Measurements from ENCODE around the gene SFMBT1. TPM values are rescaled to one million over a fixed set of nuclear protein-coding genes. Genes with fewer than 3 reads are reported as not detected.

SFMBT1 gene
- polyA plus RNA-seq, 2 of the 4 experiments (the other 2 are of a cell fraction) = 7.0 to 9.9 TPM

DNA sequence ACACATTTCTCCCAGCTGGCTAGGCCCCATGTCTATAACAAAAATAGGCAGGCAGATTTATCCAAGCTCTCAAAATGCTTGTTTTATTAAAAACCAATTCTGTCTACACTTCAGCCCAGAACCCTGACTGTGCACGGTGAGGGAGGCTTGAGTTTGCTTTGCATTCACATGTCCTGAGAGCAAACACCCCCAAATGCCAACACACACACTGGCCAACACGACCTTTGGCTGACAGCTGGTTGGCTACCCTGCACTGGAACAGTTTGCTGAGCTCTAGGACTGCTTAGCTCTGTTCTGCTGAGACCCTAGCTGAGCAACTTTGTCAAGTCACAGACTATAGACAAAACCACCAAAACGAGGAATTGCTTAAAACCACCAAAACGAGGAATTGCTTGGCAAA is 152.2 kb downstream of the SFMBT1 start:
- FAIRE-seq (no peak), ATAC-seq (no peak), DNase-seq (ENCODE audit: low read depth in 1 of 2, low spot score in 1 of 2) (no peak)
- Histone ChIP-seq H3K9me3 (no peaks in the 10 kb centered on the region), H3K27ac (no peak overlapping the region), H3K4me1 (peaks cover 4% of the 10 kb centered on the region; the same call in 1 of the 3 replicates), H3K4me2 (no peak overlapping the region), H3K4me3 (no peak overlapping the region)
- ChIA-PET POLR2A (no interaction called here), CTCF (interaction anchor here (0.6 to 2.8 kb wide), 3 partner anchors 9 to 238 kb away, joined by 3 to 8 read pairs (median 3); no protein-coding TSS in a partner anchor)
- 36% methylated on average over 4 of the region's 4 CpGs for WGBS (ENCODE audit: missing lambda C conversion rate)
- TF ChIP-seq, protein P1, sequence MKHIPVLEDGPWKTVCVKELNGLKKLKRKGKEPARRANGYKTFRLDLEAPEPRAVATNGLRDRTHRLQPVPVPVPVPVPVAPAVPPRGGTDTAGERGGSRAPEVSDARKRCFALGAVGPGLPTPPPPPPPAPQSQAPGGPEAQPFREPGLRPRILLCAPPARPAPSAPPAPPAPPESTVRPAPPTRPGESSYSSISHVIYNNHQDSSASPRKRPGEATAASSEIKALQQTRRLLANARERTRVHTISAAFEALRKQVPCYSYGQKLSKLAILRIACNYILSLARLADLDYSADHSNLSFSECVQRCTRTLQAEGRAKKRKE (CRISPR knock-in tag; IDR thresholded peaks at IDR 0.05; ENCODE audit: low read depth) = no peak

DNA sequence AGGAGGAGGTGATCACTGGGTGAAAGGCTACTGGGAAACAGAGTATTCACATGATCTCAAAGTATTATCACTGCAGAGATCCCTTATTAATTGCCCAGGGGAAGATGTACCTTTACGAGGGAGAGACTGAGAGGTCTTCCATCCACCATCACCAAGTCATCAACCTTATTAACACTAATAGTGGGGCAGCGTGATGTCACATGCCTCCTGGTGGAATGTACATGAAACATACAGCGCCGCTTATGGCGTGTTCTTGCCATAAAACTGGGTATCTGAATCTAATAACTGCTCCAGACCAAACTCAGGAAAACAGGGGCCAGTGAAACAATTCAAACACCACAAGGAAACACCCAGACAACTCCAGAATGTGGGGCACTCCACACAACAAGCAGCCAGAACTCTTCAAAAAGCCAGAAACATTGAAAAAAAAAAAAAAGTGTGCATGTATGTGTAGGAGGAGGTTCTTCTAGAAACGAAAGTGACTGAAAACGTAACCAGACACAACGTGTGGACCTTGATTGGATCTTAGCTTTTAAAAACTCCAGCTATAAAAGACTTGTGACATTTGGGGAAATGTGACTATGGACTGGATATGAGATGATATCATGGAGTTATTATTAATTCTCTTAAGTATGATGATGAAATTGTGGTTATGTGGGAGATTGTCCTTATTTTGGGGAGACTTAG is 153.1 kb downstream of the SFMBT1 start:
- TF ChIP-seq MYC (IDR thresholded peaks at IDR 0.05; ENCODE audit: borderline replicate concordance, low read length) (no peak), EP300 (IDR thresholded peaks at IDR 0.05) (no peak), FOSB (CRISPR knock-in tag; IDR thresholded peaks at IDR 0.05) (no peak), CHD2 (IDR thresholded peaks at IDR 0.05; ENCODE audit: low read length, partially characterized antibody) (no peak)
- DNase-seq (ENCODE audit: low read depth in 1 of 2, low spot score in 1 of 2) (no peak), ATAC-seq (no peak), FAIRE-seq (no peak)
- no peaks in the 10 kb centered on the region for H3K9me3 ChIP-seq
- no peak overlapping the region for H3K4me2 ChIP-seq
- no peak overlapping the region for H3K4me3 ChIP-seq
- WGBS (ENCODE audit: missing lambda C conversion rate) = 85% methylated on average over 8 of the region's 8 CpGs
- POLR2A ChIA-PET = interaction anchor here (0.6 kb wide), 1 partner anchor 19 kb away, joined by 3 read pairs; no protein-coding TSS in a partner anchor
- CTCF ChIA-PET = interaction anchor here (1.0 to 2.8 kb wide), 2 partner anchors 10 to 14 kb away, joined by 3 to 8 read pairs; no protein-coding TSS in a partner anchor
- peaks cover 1% of the 10 kb centered on the region; the same call in 1 of the 3 replicates for H3K4me1 ChIP-seq
- H3K27ac ChIP-seq = no peak overlapping the region

DNA sequence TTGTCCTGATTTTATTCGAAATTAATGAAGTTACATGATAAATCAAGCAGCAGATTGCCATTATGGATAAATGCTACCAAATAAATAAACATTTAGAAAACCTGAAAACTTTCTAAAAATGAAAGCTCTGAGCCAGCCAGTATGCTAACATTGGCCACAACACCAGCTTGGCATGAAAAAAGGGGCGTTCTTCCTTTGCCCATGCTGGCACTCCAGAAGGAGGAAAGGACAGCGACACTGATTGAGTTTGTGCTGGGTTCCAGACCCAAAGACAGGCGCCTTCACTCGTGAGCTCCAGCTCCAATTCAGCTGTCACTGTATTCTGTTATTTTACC is 153.6 kb downstream of the SFMBT1 start:
- ATAC-seq = no peak
- FAIRE-seq = no peak
- TF ChIP-seq KDM1A (IDR thresholded peaks at IDR 0.05; ENCODE audit: low read depth) (no peak), NR3C1 (IDR thresholded peaks at IDR 0.05) (no peak)
- TF ChIP-seq, protein P2, sequence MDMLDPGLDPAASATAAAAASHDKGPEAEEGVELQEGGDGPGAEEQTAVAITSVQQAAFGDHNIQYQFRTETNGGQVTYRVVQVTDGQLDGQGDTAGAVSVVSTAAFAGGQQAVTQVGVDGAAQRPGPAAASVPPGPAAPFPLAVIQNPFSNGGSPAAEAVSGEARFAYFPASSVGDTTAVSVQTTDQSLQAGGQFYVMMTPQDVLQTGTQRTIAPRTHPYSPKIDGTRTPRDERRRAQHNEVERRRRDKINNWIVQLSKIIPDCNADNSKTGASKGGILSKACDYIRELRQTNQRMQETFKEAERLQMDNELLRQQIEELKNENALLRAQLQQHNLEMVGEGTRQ (IDR thresholded peaks at IDR 0.05) = no peak
- no peak for DNase-seq (ENCODE audit: low read depth in 1 of 2, low spot score in 1 of 2)
- CTCF ChIA-PET = interaction anchor here (1.0 to 2.8 kb wide), 2 partner anchors 10 to 15 kb away, joined by 3 to 8 read pairs; no protein-coding TSS in a partner anchor
- 79% methylated on average over 5 of the region's 5 CpGs for WGBS (ENCODE audit: missing lambda C conversion rate)
- Histone ChIP-seq H3K27ac (no peak overlapping the region), H3K9me3 (no peaks in the 10 kb centered on the region), H3K4me2 (no peak overlapping the region), H3K4me1 (no peaks in the 10 kb centered on the region), H3K4me3 (no peak overlapping the region)
- POLR2A ChIA-PET = no interaction called here

DNA sequence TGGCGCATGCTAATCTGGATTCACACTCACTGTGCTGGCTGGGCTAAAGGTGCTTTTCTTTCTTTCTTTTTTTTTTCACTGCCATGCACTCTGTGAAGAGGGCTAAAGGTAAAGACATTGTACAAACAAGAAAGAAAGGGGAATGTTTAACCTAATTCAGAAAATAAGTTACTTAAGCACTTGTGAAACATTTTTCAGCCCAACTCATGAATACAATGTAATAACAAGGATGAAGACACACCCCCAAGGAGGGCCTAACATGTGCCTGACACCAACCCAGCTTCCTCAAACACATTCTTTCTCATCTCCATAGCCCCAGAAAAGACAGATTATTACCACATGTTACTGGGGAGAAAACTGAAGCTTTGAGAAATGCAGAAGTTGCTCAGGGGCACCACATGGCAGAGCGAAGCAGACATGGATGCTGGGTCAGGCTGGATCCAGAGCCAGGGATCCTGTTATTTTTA is 154.2 kb downstream of the SFMBT1 start:
- WGBS (ENCODE audit: missing lambda C conversion rate) = 100% methylated on average over 2 of the region's 2 CpGs
- no peaks in the 10 kb centered on the region for H3K4me1 ChIP-seq
- ATAC-seq (no peak), FAIRE-seq (no peak), DNase-seq (ENCODE audit: low read depth in 1 of 2, low spot score in 1 of 2) (no peak)
- no peak overlapping the region for H3K27ac ChIP-seq
- no peaks in the 10 kb centered on the region for H3K9me3 ChIP-seq
- ChIA-PET POLR2A (no interaction called here), CTCF (interaction anchor here (2.8 kb wide), 1 partner anchor 11 kb away, joined by 8 read pairs; no protein-coding TSS in a partner anchor)
- no peak for TF ChIP-seq RAD21 (conservative IDR thresholded peaks at IDR 0.05 in 1 of 2, IDR thresholded peaks at IDR 0.05 in 1 of 2)
- no peak for TF ChIP-seq EHMT2 (IDR thresholded peaks at IDR 0.05; ENCODE audit: low read depth)
- TF ChIP-seq RFX5 (IDR thresholded peaks at IDR 0.05) = no peak
- H3K4me3 ChIP-seq = no peak overlapping the region
- no peak overlapping the region for H3K4me2 ChIP-seq

DNA sequence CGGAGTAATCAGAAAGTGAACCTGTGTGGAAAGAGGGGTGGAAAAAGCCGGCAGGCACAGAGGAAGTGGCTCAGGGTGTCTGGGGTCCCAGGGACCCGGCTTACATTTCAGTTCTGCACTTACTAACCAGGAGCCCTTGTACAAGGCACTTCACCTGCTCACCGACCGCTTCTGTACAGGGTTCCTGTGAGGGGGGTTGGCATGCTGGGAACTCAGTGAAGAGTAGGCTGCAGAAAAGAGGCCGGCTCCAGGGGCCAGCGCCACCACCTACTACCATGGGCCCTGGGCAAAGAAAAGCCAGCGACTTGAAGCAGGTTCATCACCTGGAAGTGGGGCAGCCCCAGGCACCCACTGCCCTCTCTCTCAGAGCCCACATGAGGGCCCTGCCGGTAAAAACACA is 154.7 kb downstream of the SFMBT1 start:
- no peaks in the 10 kb centered on the region for H3K9me3 ChIP-seq
- FAIRE-seq (no peak), ATAC-seq (no peak), DNase-seq (ENCODE audit: low read depth in 1 of 2, low spot score in 1 of 2) (no peak)
- H3K27ac ChIP-seq = no peak overlapping the region
- H3K4me3 ChIP-seq = no peak overlapping the region
- no peaks in the 10 kb centered on the region for H3K4me1 ChIP-seq
- no peak overlapping the region for H3K4me2 ChIP-seq
- ChIA-PET CTCF (no interaction called here), POLR2A (no interaction called here)
- 83% methylated on average over 9 of the region's 9 CpGs for WGBS (ENCODE audit: missing lambda C conversion rate)
- TF ChIP-seq MAZ (IDR thresholded peaks at IDR 0.05; ENCODE audit: borderline replicate concordance, low read depth, low read length) (no peak), TFCP2L1 (CRISPR knock-in tag; IDR thresholded peaks at IDR 0.05) (no peak), RNF2 (IDR thresholded peaks at IDR 0.05; ENCODE audit: borderline replicate concordance, low read depth) (no peak), POLR2A (IDR thresholded peaks at IDR 0.05; ENCODE audit: low read length) (no peak), SREBF2 (IDR thresholded peaks at IDR 0.05) (no peak), ZNF302 (CRISPR knock-in tag; IDR thresholded peaks at IDR 0.05) (no peak), NFE2L2 (conservative IDR thresholded peaks at IDR 0.05; ENCODE audit: low read length) (no peak), SMC3 (IDR thresholded peaks at IDR 0.05) (no peak), CBX8 (IDR thresholded peaks at IDR 0.05) (no peak)
- TF ChIP-seq, protein P3, sequence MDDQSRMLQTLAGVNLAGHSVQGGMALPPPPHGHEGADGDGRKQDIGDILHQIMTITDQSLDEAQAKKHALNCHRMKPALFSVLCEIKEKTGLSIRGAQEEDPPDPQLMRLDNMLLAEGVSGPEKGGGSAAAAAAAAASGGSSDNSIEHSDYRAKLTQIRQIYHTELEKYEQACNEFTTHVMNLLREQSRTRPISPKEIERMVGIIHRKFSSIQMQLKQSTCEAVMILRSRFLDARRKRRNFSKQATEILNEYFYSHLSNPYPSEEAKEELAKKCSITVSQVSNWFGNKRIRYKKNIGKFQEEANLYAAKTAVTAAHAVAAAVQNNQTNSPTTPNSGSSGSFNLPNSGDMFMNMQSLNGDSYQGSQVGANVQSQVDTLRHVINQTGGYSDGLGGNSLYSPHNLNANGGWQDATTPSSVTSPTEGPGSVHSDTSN (IDR thresholded peaks at IDR 0.05) = no peak
- TF ChIP-seq, protein P4, sequence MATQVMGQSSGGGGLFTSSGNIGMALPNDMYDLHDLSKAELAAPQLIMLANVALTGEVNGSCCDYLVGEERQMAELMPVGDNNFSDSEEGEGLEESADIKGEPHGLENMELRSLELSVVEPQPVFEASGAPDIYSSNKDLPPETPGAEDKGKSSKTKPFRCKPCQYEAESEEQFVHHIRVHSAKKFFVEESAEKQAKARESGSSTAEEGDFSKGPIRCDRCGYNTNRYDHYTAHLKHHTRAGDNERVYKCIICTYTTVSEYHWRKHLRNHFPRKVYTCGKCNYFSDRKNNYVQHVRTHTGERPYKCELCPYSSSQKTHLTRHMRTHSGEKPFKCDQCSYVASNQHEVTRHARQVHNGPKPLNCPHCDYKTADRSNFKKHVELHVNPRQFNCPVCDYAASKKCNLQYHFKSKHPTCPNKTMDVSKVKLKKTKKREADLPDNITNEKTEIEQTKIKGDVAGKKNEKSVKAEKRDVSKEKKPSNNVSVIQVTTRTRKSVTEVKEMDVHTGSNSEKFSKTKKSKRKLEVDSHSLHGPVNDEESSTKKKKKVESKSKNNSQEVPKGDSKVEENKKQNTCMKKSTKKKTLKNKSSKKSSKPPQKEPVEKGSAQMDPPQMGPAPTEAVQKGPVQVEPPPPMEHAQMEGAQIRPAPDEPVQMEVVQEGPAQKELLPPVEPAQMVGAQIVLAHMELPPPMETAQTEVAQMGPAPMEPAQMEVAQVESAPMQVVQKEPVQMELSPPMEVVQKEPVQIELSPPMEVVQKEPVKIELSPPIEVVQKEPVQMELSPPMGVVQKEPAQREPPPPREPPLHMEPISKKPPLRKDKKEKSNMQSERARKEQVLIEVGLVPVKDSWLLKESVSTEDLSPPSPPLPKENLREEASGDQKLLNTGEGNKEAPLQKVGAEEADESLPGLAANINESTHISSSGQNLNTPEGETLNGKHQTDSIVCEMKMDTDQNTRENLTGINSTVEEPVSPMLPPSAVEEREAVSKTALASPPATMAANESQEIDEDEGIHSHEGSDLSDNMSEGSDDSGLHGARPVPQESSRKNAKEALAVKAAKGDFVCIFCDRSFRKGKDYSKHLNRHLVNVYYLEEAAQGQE (IDR thresholded peaks at IDR 0.05) = no peak
